WTC11 (cell line): ENCODE measurements around the gene ZNF521. TPM values are rescaled to one million over a fixed set of nuclear protein-coding genes. Genes with fewer than 3 reads are reported as not detected.

ENCODE experiments used
- ATAC-seq: fragments of 200-7000 bp; cut with Tn5 transposase; 2 replicates; pipeline ENCODE4 v1.10.0; 2021; ENCODE audit warnings: mild to moderate bottlenecking, moderate library complexity
- CTCF ChIA-PET: fragments of 300-600 bp; sonication (Branson Sonifier 250); formaldehyde crosslinking; loops from one replicate; lab custom pipeline; 2021; ENCODE audit warnings: antibody characterized with exemption; lab: Charles Lee
- POLR2A ChIA-PET: fragments of 350-600 bp; sonication (Branson Sonifier 250); formaldehyde crosslinking; loops from one replicate; lab custom pipeline; 2021; ENCODE audit warnings: antibody characterized with exemption; lab: Charles Lee
- DNase-seq: peaks from one replicate; pipeline ENCODE4 v3.0.0; 2021; ENCODE audit warnings: low spot score
- H3K27ac Mint-ChIP-seq: 2 replicates; pipeline ENCODE4 v1.8.0; 2021; ENCODE audit warnings: mixed read lengths
- H3K27me3 Mint-ChIP-seq: 2 replicates; pipeline ENCODE4 v1.8.0; 2021; ENCODE audit warnings: low read depth, mild to moderate bottlenecking, moderate library complexity, mixed read lengths
- H3K36me3 Mint-ChIP-seq: 2 replicates; pipeline ENCODE4 v1.8.0; 2021; ENCODE audit warnings: mixed read lengths
- H3K4me1 Mint-ChIP-seq: 2 replicates; pipeline ENCODE4 v1.8.0; 2022; ENCODE audit warnings: mixed read lengths
- H3K4me3 Mint-ChIP-seq: 2 replicates; pipeline ENCODE4 v1.8.0; 2021; ENCODE audit warnings: mild to moderate bottlenecking, moderate library complexity, mixed read lengths
- H3K9me3 Mint-ChIP-seq: 2 replicates; pipeline ENCODE4 v1.8.0; 2021; ENCODE audit warnings: mixed read lengths
- ATF6 ChIP-seq: sonication (generic); formaldehyde crosslinking; IDR thresholded peaks from 2 replicates; pipeline ENCODE4 v1.8.1; 2023; ENCODE audit warnings: mild to moderate bottlenecking, missing genetic modification reagents
- EMX1 ChIP-seq: fragments of 250-450 bp; sonication (Bioruptor Pico); IDR thresholded peaks from 2 replicates; pipeline ENCODE4 v1.8.0; 2021; ENCODE audit warnings: mild to moderate bottlenecking
- ESRRA ChIP-seq: sonication (generic); formaldehyde crosslinking; IDR thresholded peaks from 2 replicates; pipeline ENCODE4 v1.8.1; 2022; ENCODE audit warnings: mild to moderate bottlenecking, missing genetic modification reagents, borderline replicate concordance
- GABPB1 ChIP-seq: sonication (generic); formaldehyde crosslinking; IDR thresholded peaks from 2 replicates; pipeline ENCODE4 v1.8.1; 2023; ENCODE audit warnings: mild to moderate bottlenecking, missing genetic modification reagents
- HMGA2 ChIP-seq: fragments of 250-450 bp; sonication (Bioruptor Pico); IDR thresholded peaks from 2 replicates; pipeline ENCODE4 v1.4.0; 2021; ENCODE audit warnings: mild to moderate bottlenecking, moderate library complexity
- MYBL2 ChIP-seq: sonication (generic); formaldehyde crosslinking; IDR thresholded peaks from 2 replicates; pipeline ENCODE4 v1.8.1; 2023; ENCODE audit warnings: mild to moderate bottlenecking, moderate library complexity, missing genetic modification reagents
- ZNF121 ChIP-seq: sonication (generic); formaldehyde crosslinking; IDR thresholded peaks from 2 replicates; pipeline ENCODE4 v1.8.0; 2023; ENCODE audit warnings: missing genetic modification reagents
- ZNF138 ChIP-seq: sonication (generic); formaldehyde crosslinking; conservative IDR thresholded peaks from 2 replicates; pipeline ENCODE4 v1.8.1; 2022; ENCODE audit warnings: mild to moderate bottlenecking, moderate library complexity, missing genetic modification reagents
- ZNF532 ChIP-seq: fragments of 250-450 bp; sonication (Bioruptor Pico); IDR thresholded peaks from 2 replicates; pipeline ENCODE4 v1.9.0; 2021; ENCODE audit warnings: mild to moderate bottlenecking, borderline replicate concordance
- ZNF671 ChIP-seq: fragments of 250-450 bp; sonication (Bioruptor Pico); IDR thresholded peaks from 2 replicates; pipeline ENCODE4 v1.8.0; 2021; ENCODE audit warnings: mild to moderate bottlenecking
- total RNA-seq: library from RNA; stranded (reverse); gene quantifications from 3 replicates; pipeline ENCODE4 v1.2.3, GENCODE V29; 2021
- TF ChIP-seq, protein P1 (sequence below): sonication (generic); formaldehyde crosslinking; IDR thresholded peaks from 2 replicates; pipeline ENCODE4 v1.8.0; 2023; ENCODE audit warnings: mild to moderate bottlenecking, missing genetic modification reagents
- TF ChIP-seq, protein P2 (sequence below): sonication (generic); formaldehyde crosslinking; IDR thresholded peaks from 2 replicates; pipeline ENCODE4 v1.8.0; 2022; ENCODE audit warnings: mild to moderate bottlenecking, missing genetic modification reagents
- TF ChIP-seq, protein P3 (sequence below): sonication (generic); formaldehyde crosslinking; conservative IDR thresholded peaks from 2 replicates; pipeline ENCODE4 v1.8.1; 2023; ENCODE audit warnings: mild to moderate bottlenecking, low read depth, missing genetic modification reagents, moderate library complexity
- TF ChIP-seq, protein P4 (sequence below): sonication (generic); formaldehyde crosslinking; IDR thresholded peaks from 2 replicates; pipeline ENCODE4 v1.8.0; 2022; ENCODE audit warnings: mild to moderate bottlenecking, missing genetic modification reagents

The ZNF521 gene
- total RNA-seq, 1 experiment from 2014 or later: 15.3 TPM

DNA sequence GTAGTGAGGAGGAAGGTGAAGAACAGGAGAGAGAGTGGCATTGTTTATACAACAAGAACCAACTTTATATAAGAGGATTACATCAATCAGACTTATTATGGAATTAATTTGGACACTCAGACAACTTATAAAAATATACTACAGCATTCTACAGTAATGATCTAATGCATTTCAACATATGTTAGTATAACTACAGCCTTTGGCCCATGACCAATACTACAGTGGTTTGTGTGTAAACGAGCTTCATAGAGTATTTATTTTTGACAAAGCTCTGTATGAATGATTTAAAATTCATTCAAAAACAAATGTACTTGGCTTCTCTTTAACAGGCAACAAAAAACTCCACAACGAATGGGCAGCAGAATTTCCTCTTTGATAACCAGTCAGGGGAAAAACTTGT is 72.8 kb downstream of the ZNF521 start:
- no peak for DNase-seq
- no peak overlapping the region for H3K27ac Mint-ChIP-seq
- TF ChIP-seq ZNF138 (CRISPR knock-in tag) (no peak), ESRRA (CRISPR knock-in tag) (no peak), HMGA2 (CRISPR knock-in tag) (no peak), GABPB1 (CRISPR knock-in tag) (no peak)
- TF ChIP-seq, protein P1, sequence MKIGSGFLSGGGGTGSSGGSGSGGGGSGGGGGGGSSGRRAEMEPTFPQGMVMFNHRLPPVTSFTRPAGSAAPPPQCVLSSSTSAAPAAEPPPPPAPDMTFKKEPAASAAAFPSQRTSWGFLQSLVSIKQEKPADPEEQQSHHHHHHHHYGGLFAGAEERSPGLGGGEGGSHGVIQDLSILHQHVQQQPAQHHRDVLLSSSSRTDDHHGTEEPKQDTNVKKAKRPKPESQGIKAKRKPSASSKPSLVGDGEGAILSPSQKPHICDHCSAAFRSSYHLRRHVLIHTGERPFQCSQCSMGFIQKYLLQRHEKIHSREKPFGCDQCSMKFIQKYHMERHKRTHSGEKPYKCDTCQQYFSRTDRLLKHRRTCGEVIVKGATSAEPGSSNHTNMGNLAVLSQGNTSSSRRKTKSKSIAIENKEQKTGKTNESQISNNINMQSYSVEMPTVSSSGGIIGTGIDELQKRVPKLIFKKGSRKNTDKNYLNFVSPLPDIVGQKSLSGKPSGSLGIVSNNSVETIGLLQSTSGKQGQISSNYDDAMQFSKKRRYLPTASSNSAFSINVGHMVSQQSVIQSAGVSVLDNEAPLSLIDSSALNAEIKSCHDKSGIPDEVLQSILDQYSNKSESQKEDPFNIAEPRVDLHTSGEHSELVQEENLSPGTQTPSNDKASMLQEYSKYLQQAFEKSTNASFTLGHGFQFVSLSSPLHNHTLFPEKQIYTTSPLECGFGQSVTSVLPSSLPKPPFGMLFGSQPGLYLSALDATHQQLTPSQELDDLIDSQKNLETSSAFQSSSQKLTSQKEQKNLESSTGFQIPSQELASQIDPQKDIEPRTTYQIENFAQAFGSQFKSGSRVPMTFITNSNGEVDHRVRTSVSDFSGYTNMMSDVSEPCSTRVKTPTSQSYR (CRISPR knock-in tag): no peak
- TF ChIP-seq, all 79 proteins: peak for 0
- POLR2A ChIA-PET: no interaction called here
- Mint-ChIP-seq H3K4me3 (no peak overlapping the region), H3K27me3 (no peaks in the 10 kb centered on the region), H3K36me3 (no peaks in the 10 kb centered on the region), H3K9me3 (no peaks in the 10 kb centered on the region), H3K4me1 (peaks cover 19% of the 10 kb centered on the region)
- CTCF ChIA-PET: no interaction called here
- no peak for ATAC-seq

DNA sequence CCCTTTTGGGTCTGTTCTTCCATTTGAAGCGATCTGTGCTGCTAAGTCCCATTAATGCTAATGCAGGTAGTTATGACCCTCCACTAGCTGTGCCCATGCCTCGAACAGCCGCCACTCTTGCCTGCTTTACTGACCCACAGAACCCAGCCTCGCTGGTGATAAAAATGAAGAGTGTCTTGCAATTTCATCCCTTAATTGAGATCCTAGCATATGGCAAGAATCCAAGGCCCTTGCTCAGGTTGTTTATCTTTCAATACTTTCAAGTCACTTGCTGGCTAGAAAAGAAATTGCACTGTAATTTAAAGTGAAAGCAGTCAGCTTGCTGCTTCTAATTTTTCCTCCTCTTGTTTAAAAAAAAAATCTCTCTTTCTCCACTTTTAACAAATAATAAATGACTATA is 73.6 kb downstream of the ZNF521 start:
- Mint-ChIP-seq H3K27me3 (no peaks in the 10 kb centered on the region), H3K36me3 (no peaks in the 10 kb centered on the region), H3K9me3 (no peaks in the 10 kb centered on the region), H3K27ac (peak overlapping the region; percentile 33; the same call in 1 of the 2 replicates), H3K4me3 (no peak overlapping the region), H3K4me1 (peaks cover 19% of the 10 kb centered on the region)
- TF ChIP-seq ZNF121 (CRISPR knock-in tag): no peak
- TF ChIP-seq, protein P2, sequence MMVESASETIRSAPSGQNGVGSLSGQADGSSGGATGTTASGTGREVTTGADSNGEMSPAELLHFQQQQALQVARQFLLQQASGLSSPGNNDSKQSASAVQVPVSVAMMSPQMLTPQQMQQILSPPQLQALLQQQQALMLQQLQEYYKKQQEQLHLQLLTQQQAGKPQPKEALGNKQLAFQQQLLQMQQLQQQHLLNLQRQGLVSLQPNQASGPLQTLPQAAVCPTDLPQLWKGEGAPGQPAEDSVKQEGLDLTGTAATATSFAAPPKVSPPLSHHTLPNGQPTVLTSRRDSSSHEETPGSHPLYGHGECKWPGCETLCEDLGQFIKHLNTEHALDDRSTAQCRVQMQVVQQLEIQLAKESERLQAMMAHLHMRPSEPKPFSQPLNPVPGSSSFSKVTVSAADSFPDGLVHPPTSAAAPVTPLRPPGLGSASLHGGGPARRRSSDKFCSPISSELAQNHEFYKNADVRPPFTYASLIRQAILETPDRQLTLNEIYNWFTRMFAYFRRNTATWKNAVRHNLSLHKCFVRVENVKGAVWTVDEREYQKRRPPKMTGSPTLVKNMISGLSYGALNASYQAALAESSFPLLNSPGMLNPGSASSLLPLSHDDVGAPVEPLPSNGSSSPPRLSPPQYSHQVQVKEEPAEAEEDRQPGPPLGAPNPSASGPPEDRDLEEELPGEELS (CRISPR knock-in tag): no peak
- no peak for TF ChIP-seq ZNF532
- TF ChIP-seq EMX1: no peak
- TF ChIP-seq ZNF671 (CRISPR knock-in tag): no peak
- no peak for DNase-seq
- POLR2A ChIA-PET: no interaction called here
- no peak for ATAC-seq
- CTCF ChIA-PET: no interaction called here

- Mint-ChIP-seq H3K4me1 (peaks cover 19% of the 10 kb centered on the region), H3K27ac (no peak overlapping the region), H3K36me3 (peaks cover 10% of the 10 kb centered on the region), H3K4me3 (no peak overlapping the region), H3K9me3 (peaks cover 3% of the 10 kb centered on the region; the same call in 1 of the 2 replicates), H3K27me3 (no peaks in the 10 kb centered on the region)
- DNase-seq: no peak
- CTCF ChIA-PET: no interaction called here
- ATAC-seq: no peak
- POLR2A ChIA-PET: interaction anchor here (0.9 kb wide), 1 partner anchor 8 kb away, joined by 3 read pairs; no protein-coding TSS in a partner anchor
- TF ChIP-seq, protein P2 (CRISPR knock-in tag): no peak
- TF ChIP-seq ATF6 (CRISPR knock-in tag) (no peak), ZNF121 (CRISPR knock-in tag) (no peak), MYBL2 (CRISPR knock-in tag) (no peak)
- TF ChIP-seq, protein P3, sequence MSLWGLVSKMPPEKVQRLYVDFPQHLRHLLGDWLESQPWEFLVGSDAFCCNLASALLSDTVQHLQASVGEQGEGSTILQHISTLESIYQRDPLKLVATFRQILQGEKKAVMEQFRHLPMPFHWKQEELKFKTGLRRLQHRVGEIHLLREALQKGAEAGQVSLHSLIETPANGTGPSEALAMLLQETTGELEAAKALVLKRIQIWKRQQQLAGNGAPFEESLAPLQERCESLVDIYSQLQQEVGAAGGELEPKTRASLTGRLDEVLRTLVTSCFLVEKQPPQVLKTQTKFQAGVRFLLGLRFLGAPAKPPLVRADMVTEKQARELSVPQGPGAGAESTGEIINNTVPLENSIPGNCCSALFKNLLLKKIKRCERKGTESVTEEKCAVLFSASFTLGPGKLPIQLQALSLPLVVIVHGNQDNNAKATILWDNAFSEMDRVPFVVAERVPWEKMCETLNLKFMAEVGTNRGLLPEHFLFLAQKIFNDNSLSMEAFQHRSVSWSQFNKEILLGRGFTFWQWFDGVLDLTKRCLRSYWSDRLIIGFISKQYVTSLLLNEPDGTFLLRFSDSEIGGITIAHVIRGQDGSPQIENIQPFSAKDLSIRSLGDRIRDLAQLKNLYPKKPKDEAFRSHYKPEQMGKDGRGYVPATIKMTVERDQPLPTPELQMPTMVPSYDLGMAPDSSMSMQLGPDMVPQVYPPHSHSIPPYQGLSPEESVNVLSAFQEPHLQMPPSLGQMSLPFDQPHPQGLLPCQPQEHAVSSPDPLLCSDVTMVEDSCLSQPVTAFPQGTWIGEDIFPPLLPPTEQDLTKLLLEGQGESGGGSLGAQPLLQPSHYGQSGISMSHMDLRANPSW (CRISPR knock-in tag): no peak
- TF ChIP-seq, protein P4, sequence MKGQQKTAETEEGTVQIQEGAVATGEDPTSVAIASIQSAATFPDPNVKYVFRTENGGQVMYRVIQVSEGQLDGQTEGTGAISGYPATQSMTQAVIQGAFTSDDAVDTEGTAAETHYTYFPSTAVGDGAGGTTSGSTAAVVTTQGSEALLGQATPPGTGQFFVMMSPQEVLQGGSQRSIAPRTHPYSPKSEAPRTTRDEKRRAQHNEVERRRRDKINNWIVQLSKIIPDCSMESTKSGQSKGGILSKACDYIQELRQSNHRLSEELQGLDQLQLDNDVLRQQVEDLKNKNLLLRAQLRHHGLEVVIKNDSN: no peak
Measured at GRCh38 chr18:25275412-25276001, 76.5 kb downstream of the ZNF521 start.
